K562 (cell line): Measurements from ENCODE around the gene SGMS1. TPM values are rescaled to one million over a fixed set of nuclear protein-coding genes. Genes with fewer than 3 reads are reported as not detected.

Experiments
- CHAMP1 ChIP-seq: fragments of 450-650 bp; IDR thresholded peaks from 2 replicates; pipeline ENCODE4 v1.6.1; 2016; ENCODE audit warnings: mild to moderate bottlenecking
- HEY1 ChIP-seq: fragments of 250-450 bp; sonication (Bioruptor Pico); IDR thresholded peaks from 2 replicates; pipeline ENCODE4 v1.5.0; 2020; ENCODE audit warnings: mild to moderate bottlenecking, moderate library complexity, borderline replicate concordance
- MEF2D ChIP-seq: conservative IDR thresholded peaks from 2 replicates; pipeline ENCODE4 v1.6.1; 2016; ENCODE audit warnings: low read depth, missing genetic modification characterization, missing compliant biosample characterization
- RNF2 ChIP-seq: sonication (generic); IDR thresholded peaks from 2 replicates; pipeline ENCODE4 v1.6.1; 2016
- SMARCE1 ChIP-seq: fragments of 450-650 bp; IDR thresholded peaks from 2 replicates; pipeline ENCODE4 v1.7.1; 2016; ENCODE audit warnings: mild to moderate bottlenecking
- TEAD1 ChIP-seq, 2 experiments: fragments of 450-650 bp in 1 of 2; sonication (generic) in 1 of 2; formaldehyde crosslinking; IDR thresholded peaks; 2 replicates each; pipeline versions ENCODE4 v1.4.0 to v1.8.0; 2020 to 2022; ENCODE audit warnings: mild to moderate bottlenecking in 2 of 2, missing genetic modification reagents in 1 of 2
- ZBTB33 ChIP-seq: sonication (generic); formaldehyde crosslinking; IDR thresholded peaks from 2 replicates; pipeline ENCODE4 v1.8.1; 2023; ENCODE audit warnings: mild to moderate bottlenecking, missing genetic modification reagents
- ZNF311 ChIP-seq: fragments of 250-450 bp; sonication (Bioruptor Pico); IDR thresholded peaks from 2 replicates; pipeline ENCODE4 v1.4.0; 2020; ENCODE audit warnings: mild to moderate bottlenecking, moderate library complexity
- ZNF318 ChIP-seq, 2 experiments: fragments of 450-650 bp; IDR thresholded peaks; 2 replicates each; pipeline ENCODE4 v1.6.1; 2016; ENCODE audit warnings: mild to moderate bottlenecking in 2 of 2, borderline replicate concordance in 1 of 2, low read depth in 1 of 2, moderate library complexity in 1 of 2
- ZNF324 ChIP-seq: fragments of 250-450 bp; sonication (Bioruptor Pico); IDR thresholded peaks from 2 replicates; pipeline ENCODE4 v1.4.0; 2020; ENCODE audit warnings: mild to moderate bottlenecking
- ZNF449 ChIP-seq: fragments of 250-450 bp; sonication (Bioruptor Pico); IDR thresholded peaks from 2 replicates; pipeline ENCODE4 v1.8.0; 2022; ENCODE audit warnings: moderate library complexity, mild to moderate bottlenecking, inconsistent platforms
- polyA plus RNA-seq, 8 experiments: library from polyadenylated mRNA; depleted of rRNA in 4 of 8; stranded (reverse) in 5 of 8; unstranded in 3 of 8; fragments of >200 nt; fragmentation: Nextera tagmentation in 2 of 8; fragmentation: Illumina TruSeq in 1 of 8; extraction: Ambion mirVana in 2 of 8; extraction: Trizol in 1 of 8; gene quantifications; 2 replicates each; pipeline versions ENCODE4 v1.2.1 to v1.2.3, GENCODE V29; 2011 to 2014; ENCODE audit warnings: inconsistent platforms in 1 of 8, missing spikeins in 1 of 8
- total RNA-seq, 7 experiments: library from RNA; depleted of rRNA in 6 of 7; stranded (reverse); fragments of >200 nt in 6 of 7; fragmentation: Illumina TruSeq in 2 of 7; extraction: Trizol in 2 of 7; gene quantifications; 2 replicates each; pipeline versions ENCODE4 v1.2.1 to v1.2.3, GENCODE V29; 2011 to 2021; ENCODE audit warnings: low replicate concordance in 1 of 7

The SGMS1 gene
- total and polyA plus RNA-seq, 9 of the 15 experiments (the other 6 are each of a cell fraction or from before 2014, with no cell fraction given): 22.6 to 232 (median 82.2) TPM

- no peak for TF ChIP-seq ZNF318 (IDR thresholded peaks at IDR 0.05; ENCODE audit: borderline replicate concordance in 1 of 2, low read depth in 1 of 2)
- TF ChIP-seq MEF2D (tag): 0 out of 2 replicates have a peak, but pooled peaks have one; percentile 30
- 0 out of 4 replicates have a peak, but pooled peaks of 1 of the 2 experiments have one; percentile 19 for TF ChIP-seq TEAD1 (CRISPR knock-in tag; IDR thresholded peaks at IDR 0.05)
- no peak for TF ChIP-seq HEY1 (CRISPR knock-in tag)
- no peak for TF ChIP-seq SMARCE1
- TF ChIP-seq ZNF449 (CRISPR knock-in tag): no peak
- TF ChIP-seq ZNF324: no peak
- TF ChIP-seq ZNF311: 0 out of 2 replicates have a peak, but pooled peaks have one; percentile 23
- TF ChIP-seq RNF2: no peak
- no peak for TF ChIP-seq ZBTB33 (CRISPR knock-in tag)
- TF ChIP-seq CHAMP1: no peak
Observed at GRCh38 chr10:50316695-50317648, 306.8 kb downstream of the SGMS1 start (continued).
